Progenitor cell of endocrine pancreas (in vitro differentiated cells): ENCODE data around the gene TOB2. TPM values are rescaled to one million over a fixed set of nuclear protein-coding genes. Genes with fewer than 3 reads are reported as not detected.

Experiments
- DNase-seq: peaks from one replicate; pipeline ENCODE4 v3.0.0; 2021; ENCODE audit warnings: low spot score; ENCODE audit not compliant: unreplicated experiment
- H3K27ac Mint-ChIP-seq: 2 replicates; pipeline ENCODE4 v1.8.0; 2021; ENCODE audit warnings: mild to moderate bottlenecking, moderate library complexity, mixed read lengths
- H3K27me3 Mint-ChIP-seq: 2 replicates; pipeline ENCODE4 v1.8.0; 2021; ENCODE audit warnings: mixed read lengths
- H3K36me3 Mint-ChIP-seq: 2 replicates; pipeline ENCODE4 v1.8.0; 2022; ENCODE audit warnings: mixed read lengths; ENCODE audit not compliant: insufficient read depth
- H3K4me1 Mint-ChIP-seq: 2 replicates; pipeline ENCODE4 v1.8.0; 2021; ENCODE audit warnings: low read depth, mixed read lengths
- H3K4me3 Mint-ChIP-seq: 2 replicates; pipeline ENCODE4 v1.8.0; 2021; ENCODE audit warnings: low read depth, mild to moderate bottlenecking, moderate library complexity, mixed read lengths
- H3K9me3 Mint-ChIP-seq: 2 replicates; pipeline ENCODE4 v1.8.0; 2021; ENCODE audit warnings: low read depth, mixed read lengths
- total RNA-seq: library from RNA; stranded (reverse); gene quantifications from 2 replicates; pipeline ENCODE4 v1.2.1, GENCODE V29; 2021
- TF ChIP-seq, protein P1 (sequence below): fragments of 200-600 bp; sonication (generic); IDR thresholded peaks from one replicate; pipeline ENCODE4 v1.5.0; 2021; ENCODE audit warnings: antibody characterized with exemption, mild to moderate bottlenecking; ENCODE audit not compliant: unreplicated experiment

The TOB2 gene
- total RNA-seq, 1 donor from 2014 or later: 72.4 TPM

DNA sequence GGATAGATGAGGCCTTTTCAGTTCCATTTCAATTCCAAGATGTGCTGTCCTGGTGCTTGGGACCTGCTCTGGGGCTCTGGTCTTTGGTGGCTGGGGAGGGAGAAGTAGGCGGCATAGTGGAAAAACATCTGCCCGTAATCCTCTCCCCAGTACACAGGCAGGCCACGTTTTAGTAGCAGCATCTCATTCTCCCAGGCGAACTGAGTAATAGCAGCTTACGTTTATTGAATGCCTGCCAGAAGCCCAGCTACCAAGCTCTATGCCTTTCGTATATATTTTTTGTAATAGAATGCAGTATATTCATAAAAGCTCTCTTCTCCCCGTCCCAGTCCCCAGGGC, 33.8 kb upstream of the TOB2 start:
- H3K4me3 Mint-ChIP-seq: no peak overlapping the region
- TF ChIP-seq, protein P1, sequence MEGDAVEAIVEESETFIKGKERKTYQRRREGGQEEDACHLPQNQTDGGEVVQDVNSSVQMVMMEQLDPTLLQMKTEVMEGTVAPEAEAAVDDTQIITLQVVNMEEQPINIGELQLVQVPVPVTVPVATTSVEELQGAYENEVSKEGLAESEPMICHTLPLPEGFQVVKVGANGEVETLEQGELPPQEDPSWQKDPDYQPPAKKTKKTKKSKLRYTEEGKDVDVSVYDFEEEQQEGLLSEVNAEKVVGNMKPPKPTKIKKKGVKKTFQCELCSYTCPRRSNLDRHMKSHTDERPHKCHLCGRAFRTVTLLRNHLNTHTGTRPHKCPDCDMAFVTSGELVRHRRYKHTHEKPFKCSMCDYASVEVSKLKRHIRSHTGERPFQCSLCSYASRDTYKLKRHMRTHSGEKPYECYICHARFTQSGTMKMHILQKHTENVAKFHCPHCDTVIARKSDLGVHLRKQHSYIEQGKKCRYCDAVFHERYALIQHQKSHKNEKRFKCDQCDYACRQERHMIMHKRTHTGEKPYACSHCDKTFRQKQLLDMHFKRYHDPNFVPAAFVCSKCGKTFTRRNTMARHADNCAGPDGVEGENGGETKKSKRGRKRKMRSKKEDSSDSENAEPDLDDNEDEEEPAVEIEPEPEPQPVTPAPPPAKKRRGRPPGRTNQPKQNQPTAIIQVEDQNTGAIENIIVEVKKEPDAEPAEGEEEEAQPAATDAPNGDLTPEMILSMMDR: no peak
- H3K9me3 Mint-ChIP-seq: no peaks in the 10 kb centered on the region
- H3K4me1 Mint-ChIP-seq: no peaks in the 10 kb centered on the region
- DNase-seq: no peak
- no peaks in the 10 kb centered on the region for H3K36me3 Mint-ChIP-seq
- H3K27me3 Mint-ChIP-seq: no peaks in the 10 kb centered on the region
- H3K27ac Mint-ChIP-seq: no peak overlapping the region

DNA sequence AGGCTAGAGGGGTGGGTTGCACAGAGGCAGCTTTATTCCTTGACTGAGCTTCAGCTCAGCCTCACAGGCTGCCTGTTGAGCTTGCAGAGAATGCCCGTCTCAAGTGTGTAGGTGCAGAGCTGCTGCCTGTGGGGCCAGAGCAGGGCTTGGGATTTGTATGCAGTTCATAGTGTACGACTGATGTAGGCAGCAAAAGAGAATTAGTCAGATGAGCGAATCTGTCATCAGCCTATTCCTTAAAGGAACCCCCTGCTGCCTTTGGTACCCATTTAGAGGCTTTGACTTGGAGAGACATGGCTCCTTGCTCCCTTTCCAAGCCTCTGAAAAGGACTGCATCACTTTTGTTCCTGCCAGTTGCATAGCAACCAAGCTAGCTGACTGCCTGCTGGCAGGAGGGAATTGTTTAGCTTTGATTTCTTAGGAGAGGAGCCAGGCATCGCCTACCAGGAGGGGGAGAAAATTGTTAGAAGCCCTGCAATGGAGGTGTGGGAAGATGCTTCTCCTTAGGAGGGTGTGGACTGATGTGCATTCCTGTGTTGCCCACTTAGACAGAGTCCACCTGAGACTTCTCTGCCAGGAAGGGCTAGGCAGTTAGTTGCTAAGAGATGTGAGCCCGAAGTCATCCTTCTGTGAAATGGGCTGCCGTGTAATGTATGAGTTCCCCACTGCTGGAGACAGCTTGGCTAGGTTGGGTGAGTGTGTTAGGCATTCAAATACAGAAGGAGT, 33.2 kb upstream of the TOB2 start:
- no peaks in the 10 kb centered on the region for H3K9me3 Mint-ChIP-seq
- H3K4me3 Mint-ChIP-seq: no peak overlapping the region
- no peaks in the 10 kb centered on the region for H3K27me3 Mint-ChIP-seq
- DNase-seq: no peak
- no peaks in the 10 kb centered on the region for H3K36me3 Mint-ChIP-seq
- TF ChIP-seq, protein P1: no peak
- no peaks in the 10 kb centered on the region for H3K4me1 Mint-ChIP-seq
- no peak overlapping the region for H3K27ac Mint-ChIP-seq

DNA sequence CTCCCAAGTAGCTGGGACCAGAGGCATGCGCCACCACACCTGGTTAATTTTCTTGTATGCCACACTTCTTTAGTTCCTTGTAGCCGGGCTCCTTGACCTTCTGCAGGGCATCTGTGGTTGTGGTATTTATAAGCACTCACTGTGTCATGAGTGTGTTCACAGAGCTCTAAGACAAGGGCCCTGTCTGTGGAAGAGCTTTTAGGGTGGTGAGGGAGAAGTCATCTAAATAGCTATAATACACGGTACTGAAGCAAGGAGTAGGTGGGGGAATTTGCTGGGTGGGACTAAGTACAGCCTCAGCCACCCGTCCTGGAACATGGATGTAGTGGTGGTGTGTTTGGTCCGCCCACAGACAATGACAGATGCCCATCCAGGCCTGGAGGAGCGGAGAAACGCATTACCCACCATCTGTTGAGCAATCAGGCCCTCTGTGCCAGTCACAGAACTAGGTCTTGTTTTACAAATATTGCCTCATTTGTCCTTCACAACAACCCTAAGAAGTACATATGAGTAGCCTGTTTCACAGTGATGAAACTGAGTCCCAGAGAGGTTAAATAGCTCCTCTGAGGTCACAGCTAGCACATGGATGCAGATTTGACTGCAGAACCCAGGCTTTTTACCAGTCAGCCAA, 32.4 kb upstream of the TOB2 start:
- Mint-ChIP-seq H3K36me3 (no peaks in the 10 kb centered on the region), H3K27me3 (no peaks in the 10 kb centered on the region), H3K27ac (no peak overlapping the region), H3K4me3 (no peak overlapping the region), H3K9me3 (no peaks in the 10 kb centered on the region), H3K4me1 (no peaks in the 10 kb centered on the region)
- DNase-seq: no peak
- TF ChIP-seq, protein P1: no peak

DNA sequence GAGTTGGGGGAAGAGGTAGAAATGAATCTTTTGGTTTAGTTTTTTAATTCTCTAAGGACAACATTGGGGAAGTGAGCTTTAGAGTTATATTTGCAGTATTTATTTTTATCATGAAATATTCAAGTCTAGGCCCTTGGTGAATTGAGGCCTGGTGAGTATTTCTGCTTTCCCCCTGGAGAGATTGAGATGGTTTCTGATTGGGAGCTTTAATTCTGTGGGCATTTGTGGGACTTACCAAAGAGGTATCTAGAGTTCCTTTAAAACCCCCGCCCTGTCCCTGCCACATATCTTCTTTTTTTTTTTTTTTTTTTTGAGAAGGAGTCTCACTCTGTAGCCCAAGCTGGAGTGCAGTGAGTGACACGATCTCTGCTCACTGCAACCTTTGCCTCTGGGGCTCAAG, 31.9 kb upstream of the TOB2 start:
- no peaks in the 10 kb centered on the region for H3K9me3 Mint-ChIP-seq
- no peaks in the 10 kb centered on the region for H3K4me1 Mint-ChIP-seq
- H3K4me3 Mint-ChIP-seq: no peak overlapping the region
- H3K27ac Mint-ChIP-seq: no peak overlapping the region
- DNase-seq: no peak
- no peaks in the 10 kb centered on the region for H3K27me3 Mint-ChIP-seq
- TF ChIP-seq, protein P1: no peak
- no peaks in the 10 kb centered on the region for H3K36me3 Mint-ChIP-seq

DNA sequence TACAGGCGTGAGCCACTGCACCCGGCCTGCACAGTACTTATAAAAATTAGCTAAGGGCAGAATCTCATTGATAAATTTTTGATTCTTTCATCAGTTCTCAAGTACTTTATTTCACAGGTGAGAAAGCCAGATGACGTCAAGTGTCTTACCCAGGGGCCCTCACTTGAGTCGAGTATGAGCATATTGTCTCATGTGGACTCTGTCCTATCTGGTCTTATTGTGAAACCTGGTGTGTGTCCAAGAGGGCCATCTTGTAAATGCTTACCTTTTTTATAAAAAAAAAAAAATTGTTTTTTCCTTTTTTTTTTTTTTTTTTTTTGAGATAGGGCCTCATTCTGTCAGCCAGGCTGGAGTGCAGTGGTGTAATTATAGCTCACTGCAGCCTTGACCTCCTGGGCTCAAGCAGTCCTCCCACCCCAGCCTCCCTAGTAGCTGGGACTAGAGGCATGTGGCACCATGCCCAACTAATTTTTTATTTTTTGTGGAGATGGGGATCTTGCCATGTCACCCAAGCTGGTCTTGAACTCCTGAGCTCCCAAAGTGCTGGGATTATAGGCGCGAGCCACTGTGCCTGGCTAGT, 28.4 kb upstream of the TOB2 start:
- no peaks in the 10 kb centered on the region for H3K27me3 Mint-ChIP-seq
- H3K9me3 Mint-ChIP-seq: no peaks in the 10 kb centered on the region
- DNase-seq: no peak
- H3K4me1 Mint-ChIP-seq: peaks cover 3% of the 10 kb centered on the region
- TF ChIP-seq, protein P1: no peak
- H3K27ac Mint-ChIP-seq: no peak overlapping the region
- H3K36me3 Mint-ChIP-seq: no peaks in the 10 kb centered on the region
- H3K4me3 Mint-ChIP-seq: no peak overlapping the region
